ENCODE measurements around the gene CD101. TPM values are rescaled to one million over a fixed set of nuclear protein-coding genes. Genes with fewer than 3 reads are reported as not detected.

Gene CD101
- total and polyA plus RNA-seq, 2 of the 8 experiments (the other 6 are each of a cell fraction or from before 2014, with no cell fraction given), result 1.1 to 1.2 TPM

DNA sequence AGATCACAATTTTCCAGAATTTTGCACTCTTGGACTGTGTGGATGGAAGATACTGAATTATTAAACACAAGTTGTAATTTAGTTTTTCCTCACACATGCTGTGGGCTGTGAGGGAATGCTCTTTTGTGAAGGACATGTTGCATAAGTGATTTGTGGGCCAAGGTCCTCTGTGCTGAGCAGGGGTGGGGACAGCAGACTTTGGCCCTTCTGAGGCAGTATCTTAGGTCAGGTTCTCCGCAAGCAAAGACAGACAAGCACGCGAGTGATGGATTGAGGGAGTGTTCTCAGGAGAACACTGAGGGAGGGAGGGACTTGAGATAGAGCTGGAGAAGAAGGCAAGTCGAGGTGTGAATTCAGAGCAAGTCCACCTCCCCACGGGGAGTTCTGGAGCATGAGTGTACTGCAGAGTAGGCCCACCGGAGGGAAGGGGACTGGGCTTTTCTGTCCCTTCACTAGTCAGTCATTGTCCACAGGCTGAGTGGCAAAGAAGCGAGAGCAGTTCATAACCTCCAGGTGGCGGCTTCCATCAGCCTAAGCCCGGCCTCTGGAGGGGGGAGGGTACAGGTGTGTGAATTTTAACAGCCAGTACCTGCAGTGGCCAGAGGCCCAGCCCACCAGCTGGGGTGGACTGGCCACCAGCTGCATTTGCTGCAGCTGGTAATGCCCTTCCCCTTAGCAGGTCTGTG lies 19.1 kb upstream of the CD101 start (continued):
- TF ChIP-seq TBP (IDR thresholded peaks at IDR 0.05; ENCODE audit: low read depth, low read length) (no peak), TCF12 (IDR thresholded peaks at IDR 0.05; ENCODE audit: low read depth, low read length) (peak; percentile 53; the same call in 1 of the 2 replicates), RBBP5 (IDR thresholded peaks at IDR 0.05; ENCODE audit: borderline replicate concordance, low read depth, low read length) (no peak), SIX5 (IDR thresholded peaks at IDR 0.05; ENCODE audit: low read depth, low read length) (no peak), RAD21 (IDR thresholded peaks at IDR 0.05 in 1 of 2, conservative IDR thresholded peaks at IDR 0.05 in 1 of 2; ENCODE audit: low read depth in 2 of 2, low read length in 2 of 2) (peak; percentile 65), YY1 (IDR thresholded peaks at IDR 0.05; ENCODE audit: low read depth, low read length) (no peak), BCL11A (IDR thresholded peaks at IDR 0.05; ENCODE audit: low read depth in 2 of 2, low read length in 2 of 2) (no peak)
- TF ChIP-seq, protein P1, sequence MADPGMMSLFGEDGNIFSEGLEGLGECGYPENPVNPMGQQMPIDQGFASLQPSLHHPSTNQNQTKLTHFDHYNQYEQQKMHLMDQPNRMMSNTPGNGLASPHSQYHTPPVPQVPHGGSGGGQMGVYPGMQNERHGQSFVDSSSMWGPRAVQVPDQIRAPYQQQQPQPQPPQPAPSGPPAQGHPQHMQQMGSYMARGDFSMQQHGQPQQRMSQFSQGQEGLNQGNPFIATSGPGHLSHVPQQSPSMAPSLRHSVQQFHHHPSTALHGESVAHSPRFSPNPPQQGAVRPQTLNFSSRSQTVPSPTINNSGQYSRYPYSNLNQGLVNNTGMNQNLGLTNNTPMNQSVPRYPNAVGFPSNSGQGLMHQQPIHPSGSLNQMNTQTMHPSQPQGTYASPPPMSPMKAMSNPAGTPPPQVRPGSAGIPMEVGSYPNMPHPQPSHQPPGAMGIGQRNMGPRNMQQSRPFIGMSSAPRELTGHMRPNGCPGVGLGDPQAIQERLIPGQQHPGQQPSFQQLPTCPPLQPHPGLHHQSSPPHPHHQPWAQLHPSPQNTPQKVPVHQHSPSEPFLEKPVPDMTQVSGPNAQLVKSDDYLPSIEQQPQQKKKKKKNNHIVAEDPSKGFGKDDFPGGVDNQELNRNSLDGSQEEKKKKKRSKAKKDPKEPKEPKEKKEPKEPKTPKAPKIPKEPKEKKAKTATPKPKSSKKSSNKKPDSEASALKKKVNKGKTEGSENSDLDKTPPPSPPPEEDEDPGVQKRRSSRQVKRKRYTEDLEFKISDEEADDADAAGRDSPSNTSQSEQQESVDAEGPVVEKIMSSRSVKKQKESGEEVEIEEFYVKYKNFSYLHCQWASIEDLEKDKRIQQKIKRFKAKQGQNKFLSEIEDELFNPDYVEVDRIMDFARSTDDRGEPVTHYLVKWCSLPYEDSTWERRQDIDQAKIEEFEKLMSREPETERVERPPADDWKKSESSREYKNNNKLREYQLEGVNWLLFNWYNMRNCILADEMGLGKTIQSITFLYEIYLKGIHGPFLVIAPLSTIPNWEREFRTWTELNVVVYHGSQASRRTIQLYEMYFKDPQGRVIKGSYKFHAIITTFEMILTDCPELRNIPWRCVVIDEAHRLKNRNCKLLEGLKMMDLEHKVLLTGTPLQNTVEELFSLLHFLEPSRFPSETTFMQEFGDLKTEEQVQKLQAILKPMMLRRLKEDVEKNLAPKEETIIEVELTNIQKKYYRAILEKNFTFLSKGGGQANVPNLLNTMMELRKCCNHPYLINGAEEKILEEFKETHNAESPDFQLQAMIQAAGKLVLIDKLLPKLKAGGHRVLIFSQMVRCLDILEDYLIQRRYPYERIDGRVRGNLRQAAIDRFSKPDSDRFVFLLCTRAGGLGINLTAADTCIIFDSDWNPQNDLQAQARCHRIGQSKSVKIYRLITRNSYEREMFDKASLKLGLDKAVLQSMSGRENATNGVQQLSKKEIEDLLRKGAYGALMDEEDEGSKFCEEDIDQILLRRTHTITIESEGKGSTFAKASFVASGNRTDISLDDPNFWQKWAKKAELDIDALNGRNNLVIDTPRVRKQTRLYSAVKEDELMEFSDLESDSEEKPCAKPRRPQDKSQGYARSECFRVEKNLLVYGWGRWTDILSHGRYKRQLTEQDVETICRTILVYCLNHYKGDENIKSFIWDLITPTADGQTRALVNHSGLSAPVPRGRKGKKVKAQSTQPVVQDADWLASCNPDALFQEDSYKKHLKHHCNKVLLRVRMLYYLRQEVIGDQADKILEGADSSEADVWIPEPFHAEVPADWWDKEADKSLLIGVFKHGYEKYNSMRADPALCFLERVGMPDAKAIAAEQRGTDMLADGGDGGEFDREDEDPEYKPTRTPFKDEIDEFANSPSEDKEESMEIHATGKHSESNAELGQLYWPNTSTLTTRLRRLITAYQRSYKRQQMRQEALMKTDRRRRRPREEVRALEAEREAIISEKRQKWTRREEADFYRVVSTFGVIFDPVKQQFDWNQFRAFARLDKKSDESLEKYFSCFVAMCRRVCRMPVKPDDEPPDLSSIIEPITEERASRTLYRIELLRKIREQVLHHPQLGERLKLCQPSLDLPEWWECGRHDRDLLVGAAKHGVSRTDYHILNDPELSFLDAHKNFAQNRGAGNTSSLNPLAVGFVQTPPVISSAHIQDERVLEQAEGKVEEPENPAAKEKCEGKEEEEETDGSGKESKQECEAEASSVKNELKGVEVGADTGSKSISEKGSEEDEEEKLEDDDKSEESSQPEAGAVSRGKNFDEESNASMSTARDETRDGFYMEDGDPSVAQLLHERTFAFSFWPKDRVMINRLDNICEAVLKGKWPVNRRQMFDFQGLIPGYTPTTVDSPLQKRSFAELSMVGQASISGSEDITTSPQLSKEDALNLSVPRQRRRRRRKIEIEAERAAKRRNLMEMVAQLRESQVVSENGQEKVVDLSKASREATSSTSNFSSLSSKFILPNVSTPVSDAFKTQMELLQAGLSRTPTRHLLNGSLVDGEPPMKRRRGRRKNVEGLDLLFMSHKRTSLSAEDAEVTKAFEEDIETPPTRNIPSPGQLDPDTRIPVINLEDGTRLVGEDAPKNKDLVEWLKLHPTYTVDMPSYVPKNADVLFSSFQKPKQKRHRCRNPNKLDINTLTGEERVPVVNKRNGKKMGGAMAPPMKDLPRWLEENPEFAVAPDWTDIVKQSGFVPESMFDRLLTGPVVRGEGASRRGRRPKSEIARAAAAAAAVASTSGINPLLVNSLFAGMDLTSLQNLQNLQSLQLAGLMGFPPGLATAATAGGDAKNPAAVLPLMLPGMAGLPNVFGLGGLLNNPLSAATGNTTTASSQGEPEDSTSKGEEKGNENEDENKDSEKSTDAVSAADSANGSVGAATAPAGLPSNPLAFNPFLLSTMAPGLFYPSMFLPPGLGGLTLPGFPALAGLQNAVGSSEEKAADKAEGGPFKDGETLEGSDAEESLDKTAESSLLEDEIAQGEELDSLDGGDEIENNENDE (IDR thresholded peaks at IDR 0.05; ENCODE audit: insufficient replicate concordance, low read length), result no peak
